HG03064 (cell line): Measurements from ENCODE around the gene TMEM145.
"Not testable (repeated sequence)": the region's sequence is repeated elsewhere in the genome, so short reads cannot be mapped to it uniquely, and the experiment has no call there.

Experiments
- ATAC-seq: cut with Tn5 transposase; IDR thresholded peaks from one replicate; pipeline ENCODE4 v1.9.1; 2021; ENCODE audit warnings: low read depth; ENCODE audit not compliant: unreplicated experiment

The TMEM145 gene

DNA sequence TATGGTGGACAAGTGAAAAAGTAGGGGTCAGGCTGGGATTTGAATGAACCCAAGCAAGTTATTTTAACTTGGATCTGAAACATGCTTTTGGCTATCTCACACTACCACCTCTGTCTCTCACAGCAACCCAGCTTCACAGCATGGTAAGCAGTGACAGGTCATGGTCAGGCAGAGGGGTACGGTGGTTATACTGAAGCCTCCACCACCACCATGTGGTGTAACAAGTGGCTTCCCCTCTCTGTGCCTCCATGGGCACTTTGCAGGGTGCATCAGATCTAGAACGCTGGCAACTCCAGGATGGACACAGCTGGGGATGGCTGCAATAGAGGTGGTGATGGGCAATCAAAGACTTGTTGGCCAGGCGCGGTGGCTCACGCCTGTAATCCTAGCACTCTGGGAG is 739 bp upstream of the TMEM145 start:
- no peak for ATAC-seq

DNA sequence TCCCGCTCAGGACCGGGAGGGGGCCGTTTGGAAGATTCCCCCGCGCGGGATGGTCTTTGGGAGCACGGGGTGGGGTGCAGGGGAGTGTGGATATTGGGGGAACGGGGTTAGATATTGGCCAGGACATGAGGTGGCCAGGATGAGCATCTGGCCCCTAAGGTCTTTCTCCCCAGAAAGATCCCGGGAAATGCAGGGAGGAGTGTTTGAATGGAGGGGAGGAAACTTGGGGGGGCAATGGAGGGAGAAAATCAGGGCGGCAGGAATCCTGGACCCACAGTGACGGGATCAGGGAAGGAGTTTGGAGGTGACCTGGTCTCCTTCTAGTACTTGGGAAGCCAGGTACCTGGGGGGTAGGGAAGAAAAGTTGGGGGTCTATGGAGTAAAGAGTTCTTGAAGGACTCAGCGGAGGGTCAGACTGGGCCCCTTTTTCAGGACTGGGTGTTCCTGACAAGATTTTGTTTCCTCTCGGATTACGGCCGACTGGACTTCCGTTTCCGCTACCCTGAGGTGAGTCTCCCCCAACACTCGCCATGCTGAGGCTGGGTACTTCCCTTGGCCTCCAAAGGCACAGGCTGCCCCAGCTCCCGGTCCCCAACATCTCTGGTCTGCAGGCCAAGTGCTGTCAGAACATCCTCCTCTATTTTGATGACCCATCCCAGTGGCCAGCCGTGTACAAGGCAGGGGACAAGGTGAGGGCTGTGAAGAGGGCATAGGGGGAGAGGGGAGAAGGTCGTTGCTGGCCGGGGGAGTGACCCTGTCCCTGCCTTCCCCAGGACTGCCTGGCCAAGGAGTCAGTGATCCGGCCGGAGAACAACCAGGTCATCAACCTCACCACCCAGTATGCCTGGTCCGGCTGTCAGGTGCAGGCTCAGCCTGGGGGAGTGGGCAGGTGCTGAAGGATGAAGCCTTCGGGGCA is 989 bp downstream of the TMEM145 start:
- ATAC-seq: no peak

DNA sequence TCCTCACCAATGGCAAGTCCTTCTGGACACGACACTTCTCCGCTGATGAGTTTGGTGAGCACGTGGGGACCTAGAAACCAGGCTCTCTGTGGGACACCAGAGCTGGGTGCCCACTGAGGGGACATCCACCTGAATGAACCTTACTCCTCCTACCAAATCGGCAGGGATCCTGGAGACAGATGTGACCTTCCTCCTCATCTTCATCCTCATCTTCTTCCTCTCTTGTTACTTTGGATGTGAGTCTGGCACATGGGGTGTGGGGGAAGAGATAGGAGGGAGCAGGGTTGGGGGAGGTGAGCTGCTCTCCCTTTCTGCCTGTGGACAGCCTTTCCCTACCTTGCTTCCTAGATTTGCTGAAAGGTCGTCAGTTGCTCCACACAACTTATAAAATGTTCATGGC is 1.9 kb downstream of the TMEM145 start:
- no peak for ATAC-seq

DNA sequence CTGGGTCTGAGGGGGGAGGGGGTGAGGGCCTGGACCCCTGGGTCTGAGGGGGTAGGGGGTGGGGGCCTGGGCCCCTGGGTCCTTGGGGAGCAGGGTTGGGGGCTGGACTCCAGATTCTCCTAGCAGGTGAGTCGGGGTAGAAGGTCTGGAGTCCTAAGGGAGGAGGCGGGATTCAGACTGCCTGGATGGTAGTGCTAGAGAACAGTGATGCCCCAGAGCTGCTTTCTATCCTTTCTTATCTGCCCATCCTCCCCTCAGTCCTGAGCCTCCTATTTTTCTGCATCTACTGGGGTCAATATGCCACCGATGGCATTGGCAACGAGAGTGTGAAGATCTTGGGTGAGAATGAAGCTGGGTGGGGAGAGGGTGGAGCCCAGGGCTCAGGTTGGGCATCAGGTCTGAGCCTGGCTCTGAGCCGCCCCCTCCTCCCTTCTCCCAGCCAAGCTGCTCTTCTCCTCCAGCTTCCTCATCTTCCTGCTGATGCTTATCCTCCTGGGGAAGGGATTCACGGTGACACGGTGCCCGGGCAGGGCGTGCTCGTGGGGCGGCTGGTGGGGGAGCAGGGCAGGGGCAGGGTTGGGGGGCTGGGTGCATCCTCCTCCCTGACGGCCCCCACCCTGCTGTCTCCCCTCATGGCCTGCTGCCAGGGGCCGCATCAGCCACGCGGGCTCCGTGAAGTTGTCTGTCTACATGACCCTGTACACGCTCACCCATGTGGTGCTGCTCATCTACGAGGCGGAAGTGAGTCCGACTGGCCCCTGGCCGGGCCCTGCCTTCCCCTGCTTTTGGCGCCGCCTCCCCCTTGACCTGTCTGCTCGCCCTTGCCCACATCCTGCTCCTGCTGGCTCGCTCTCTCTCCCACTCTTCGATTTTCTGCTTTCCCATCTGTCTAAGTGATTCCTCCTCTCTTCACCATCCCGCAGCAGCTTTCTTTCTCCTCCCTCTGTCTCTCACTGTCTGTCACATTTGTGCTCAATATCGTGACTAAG is 3.4 kb downstream of the TMEM145 start:
- no peak for ATAC-seq

DNA sequence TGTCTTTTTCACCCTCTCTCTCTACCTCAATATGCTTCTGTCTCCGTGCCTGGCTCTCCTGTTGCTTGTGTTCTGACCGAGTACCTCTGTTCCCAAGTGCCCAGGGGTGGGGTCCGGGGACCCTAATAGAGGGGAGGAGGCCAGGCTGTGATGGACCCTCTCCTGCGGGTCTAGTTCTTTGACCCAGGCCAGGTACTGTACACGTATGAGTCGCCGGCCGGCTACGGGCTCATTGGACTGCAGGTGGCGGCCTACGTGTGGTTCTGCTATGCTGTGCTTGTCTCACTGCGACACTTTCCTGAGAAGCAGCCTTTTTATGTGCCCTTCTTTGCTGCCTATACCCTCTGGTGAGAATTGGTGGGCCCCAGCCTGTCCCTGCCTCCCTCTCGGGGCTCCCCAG is 4.4 kb downstream of the TMEM145 start:
- ATAC-seq: no peak

DNA sequence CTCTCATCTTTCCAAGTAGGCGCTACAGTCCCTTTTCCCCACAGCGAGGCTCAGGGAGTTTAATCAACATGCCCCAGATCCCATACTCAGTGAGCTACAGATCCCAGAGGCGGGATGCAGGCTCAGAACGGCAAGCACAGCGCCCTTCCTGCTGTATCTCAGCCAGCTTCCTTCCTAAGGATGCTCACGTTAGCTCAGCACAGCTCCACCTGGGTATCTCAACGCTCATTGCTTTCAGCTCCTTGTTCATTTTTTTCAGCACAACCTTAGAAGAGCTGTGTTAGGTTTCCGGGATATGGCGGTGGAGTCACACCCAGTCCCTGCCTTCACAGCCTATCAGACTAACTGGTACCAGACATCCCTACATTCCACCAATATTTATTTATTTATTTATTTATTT is 9.2 kb downstream of the TMEM145 start:
- ATAC-seq: no peak

DNA sequence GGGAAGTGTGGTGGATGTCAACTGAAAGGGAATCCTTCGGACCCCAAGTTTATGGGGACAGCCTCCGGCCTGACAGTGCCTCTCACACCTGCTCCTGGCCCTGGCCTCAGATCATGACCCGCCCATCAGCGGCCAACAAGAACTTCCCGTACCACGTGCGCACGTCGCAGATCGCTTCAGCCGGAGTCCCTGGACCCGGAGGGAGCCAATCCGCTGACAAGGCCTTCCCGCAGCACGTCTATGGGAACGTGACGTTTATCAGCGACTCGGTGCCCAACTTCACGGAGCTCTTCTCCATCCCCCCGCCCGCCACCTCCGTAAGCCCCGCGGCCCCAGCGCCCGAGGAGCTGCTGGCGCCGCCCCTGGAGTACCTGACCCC is 10.4 kb downstream of the TMEM145 start:
- no peak for ATAC-seq

DNA sequence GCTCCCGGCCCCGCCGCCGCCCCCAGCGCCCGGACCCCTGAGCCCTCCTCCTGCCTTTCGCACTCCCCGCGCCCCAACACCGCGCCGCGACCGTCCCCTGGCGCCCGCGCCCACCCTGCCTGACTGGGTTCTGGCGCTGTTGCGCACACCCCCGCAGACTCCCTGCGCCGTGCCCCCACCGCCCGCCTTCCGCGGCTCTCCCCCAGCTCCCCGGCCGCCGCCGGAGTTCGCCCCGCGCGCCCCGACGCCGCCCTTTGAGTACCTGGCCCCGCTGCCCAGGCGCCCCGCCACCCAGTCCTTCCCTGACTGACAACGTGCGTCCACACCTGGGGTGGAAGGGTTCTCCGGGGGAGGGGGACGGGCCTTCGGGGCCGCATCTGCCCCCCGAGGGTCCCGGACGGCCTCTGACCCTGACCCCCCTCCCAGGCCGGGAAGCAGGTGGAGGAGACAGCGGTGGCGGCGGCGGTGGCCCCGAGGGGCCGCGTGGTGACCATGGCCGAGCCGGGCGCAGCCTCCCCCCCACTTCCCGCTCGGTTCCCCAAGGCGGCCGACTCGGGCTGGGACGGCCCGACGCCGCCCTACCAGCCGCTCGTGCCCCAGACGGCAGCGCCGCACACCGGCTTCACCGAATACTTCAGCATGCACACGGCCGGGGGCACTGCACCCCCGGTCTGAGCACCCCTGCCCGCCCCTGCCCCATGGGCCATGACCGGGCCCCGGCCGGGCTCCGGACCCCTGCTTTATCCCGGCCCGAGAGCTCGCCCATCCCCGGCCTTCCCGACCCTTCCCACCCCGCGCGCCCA is 10.9 kb downstream of the TMEM145 start:
- no peak for ATAC-seq

DNA sequence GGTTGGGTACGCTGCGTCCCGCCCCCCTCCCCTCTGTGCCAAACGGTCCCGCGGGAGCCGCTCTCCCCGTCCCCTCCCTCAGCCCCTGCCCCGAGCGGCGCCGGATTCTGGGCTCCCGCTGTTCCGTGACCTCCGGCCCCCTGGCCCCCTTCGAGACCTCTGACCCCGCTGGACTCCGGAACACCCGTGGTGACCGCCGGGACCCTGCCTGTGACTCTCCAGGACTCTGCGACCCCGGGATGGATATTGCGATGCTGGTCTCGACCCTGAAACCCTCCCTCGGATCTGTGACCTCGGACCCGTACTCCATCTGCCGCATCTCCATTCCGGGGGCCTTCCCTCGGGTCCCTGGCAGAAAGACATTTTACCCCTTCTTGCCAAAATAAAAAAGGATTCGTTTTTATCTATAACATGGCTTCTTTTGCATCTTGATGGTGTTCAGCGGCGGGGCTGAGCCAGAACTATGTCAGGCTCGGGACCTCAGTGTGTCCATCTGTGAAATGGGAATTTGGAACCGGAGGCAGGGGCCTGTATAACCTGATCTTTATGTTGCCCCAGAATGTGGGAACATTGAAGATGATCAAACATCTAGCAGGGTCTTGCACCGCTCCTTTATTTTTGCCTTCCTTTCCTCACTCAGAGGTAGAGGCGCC is 11.7 kb downstream of the TMEM145 start:
- ATAC-seq: no peak

DNA sequence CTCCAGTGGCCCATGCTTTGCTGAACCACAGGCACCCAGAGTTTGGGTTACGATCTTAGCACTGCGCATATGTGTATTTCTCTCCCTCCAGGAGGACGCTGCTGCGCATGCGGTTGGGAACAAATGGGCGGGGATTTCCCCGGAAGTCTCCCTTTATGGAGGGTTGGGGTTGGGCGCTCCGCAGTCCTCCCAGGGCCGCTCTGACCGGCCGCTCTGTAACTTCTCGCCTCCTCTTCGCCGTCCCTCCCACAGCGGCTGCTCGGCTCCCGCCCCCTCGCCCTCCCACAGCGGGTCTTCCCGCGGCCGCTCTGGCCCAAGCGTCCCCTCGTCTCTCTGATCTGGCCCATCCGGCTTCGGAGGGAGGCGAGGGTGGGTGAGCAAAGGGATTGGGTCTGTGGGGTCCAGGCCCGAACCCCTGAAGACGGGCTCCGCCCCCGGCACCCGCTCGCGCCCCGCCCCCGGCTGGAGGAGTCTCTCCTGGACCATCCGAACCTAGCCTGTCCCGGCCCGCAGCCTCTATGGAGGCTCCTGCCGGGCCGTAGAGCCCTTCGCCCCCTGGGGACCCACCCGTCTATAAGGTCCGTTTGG is 12.3 kb downstream of the TMEM145 start, which contains the start of gene MEGF8:
Gene MEGF8 (plus strand): TSS at position 328 of the 588 bp plus-strand sequence. CDS start 609 bp downstream, outside the sequence.
- ATAC-seq: peak; percentile 87

DNA sequence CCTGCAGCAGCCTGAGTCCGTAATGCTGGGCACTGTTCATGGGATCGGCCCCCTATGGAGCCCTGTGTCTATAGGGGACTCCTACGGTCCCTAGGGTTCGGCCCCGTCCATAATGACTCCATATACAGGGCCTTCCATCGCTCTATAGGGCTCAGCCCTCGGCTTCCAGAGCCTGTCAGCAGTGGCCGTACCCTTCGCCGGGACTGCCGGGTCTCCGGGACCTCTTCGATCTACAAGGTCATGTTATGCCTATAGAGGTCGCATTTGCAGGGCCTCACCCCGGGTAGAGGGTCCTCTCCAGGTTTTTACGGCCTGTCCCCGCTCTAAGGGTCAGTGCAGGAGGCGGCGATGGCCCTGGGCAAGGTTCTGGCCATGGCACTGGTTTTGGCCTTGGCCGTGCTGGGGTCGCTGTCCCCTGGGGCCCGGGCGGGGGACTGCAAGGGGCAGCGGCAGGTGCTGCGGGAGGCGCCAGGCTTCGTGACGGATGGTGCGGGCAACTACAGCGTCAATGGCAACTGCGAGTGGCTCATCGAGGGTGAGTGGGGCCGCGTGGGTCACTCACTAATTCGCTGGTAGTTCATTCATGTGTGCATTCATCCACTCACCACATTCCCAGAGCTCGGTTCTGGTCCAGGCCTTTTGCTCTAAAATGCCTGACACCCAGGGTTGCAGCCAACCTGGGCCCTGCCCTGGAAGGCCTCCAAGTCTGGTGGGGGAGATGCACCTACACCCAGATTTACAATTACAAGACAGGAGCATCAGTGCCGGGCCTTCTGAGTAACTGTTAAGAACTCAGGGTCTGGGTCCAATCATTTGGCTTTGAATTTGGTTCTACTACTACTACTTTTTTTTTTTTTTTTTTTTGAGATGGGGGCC is 13.0 kb downstream of the TMEM145 start:
- peak; percentile 12 for ATAC-seq

DNA sequence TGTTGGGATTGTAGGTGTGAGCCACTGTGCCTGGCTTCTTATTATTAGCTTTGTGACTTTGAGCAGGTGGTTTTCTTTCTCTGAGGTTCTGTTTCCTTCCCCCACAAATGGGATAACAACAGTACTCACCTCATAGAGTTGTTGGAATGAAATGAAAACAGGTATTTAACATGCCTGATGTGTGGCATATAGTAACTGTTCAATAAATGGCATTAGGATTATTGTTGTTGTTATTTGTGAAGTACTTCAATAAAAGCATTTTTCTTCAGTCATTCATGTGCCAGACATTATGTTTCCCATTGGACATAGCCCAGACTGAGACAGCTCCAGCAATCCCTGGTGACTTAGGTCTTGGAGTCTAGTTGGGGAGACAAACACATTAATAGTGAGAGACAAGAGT is 13.9 kb downstream of the TMEM145 start:
- ATAC-seq: no peak

DNA sequence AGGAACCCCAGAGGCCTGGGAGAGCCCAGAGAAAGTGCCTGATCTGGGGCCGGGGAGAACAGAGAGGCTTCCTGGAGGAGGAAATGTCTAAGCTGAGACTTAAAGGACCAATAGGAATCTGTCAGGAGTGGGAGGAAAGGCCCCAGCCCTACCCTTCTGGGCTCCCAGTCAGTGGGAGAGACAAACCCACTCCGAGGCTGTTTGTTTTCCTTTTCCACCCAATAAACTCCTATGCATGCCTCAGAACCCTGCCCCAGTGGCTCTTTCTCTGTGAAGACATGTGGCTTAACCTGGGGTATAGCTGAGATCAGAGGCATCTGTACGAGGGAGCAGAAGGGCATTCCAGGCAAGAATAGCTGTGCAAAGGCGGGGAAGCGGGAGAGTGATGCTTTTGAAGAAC is 14.3 kb downstream of the TMEM145 start:
- no peak for ATAC-seq

DNA sequence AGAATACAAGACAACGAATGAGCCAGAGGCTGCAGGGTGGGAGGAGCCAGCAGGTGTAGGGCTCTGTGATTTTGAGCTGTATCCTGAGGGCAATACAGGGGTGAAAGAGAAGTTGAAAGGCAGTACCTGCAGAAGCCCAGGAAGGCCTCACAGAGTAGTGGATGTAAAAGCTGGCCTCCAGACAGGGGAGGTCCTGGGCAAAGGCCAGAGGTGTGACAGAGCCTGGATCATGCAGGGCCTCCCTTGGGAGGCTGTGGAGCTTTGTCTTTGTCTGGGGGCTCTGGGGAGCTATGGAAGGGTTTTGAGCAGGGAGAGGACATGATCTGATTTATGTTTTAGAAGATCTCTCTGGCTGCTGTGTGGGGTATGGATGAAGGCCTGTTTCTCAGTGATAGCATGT is 15.0 kb downstream of the TMEM145 start:
- ATAC-seq: no peak

DNA sequence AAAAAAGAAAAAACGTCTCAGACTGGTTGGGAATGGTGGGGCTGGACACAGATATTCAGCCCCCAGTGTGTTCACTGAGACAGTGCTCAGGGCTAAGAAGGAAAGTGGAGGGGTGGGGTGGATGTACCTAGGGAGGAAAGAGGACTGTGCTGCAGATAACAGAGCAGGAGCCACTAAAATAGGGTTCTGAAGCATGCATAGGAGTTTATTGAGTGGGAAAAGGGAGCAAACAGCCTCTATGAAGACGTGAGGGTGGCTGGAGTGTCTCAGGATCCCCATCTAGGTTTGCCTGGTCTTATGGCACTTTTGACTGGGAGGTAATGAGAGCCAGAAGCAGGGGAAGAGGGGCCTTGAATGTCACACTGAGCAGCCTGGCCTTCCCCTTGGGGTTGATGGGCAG is 15.7 kb downstream of the TMEM145 start:
- no peak for ATAC-seq

DNA sequence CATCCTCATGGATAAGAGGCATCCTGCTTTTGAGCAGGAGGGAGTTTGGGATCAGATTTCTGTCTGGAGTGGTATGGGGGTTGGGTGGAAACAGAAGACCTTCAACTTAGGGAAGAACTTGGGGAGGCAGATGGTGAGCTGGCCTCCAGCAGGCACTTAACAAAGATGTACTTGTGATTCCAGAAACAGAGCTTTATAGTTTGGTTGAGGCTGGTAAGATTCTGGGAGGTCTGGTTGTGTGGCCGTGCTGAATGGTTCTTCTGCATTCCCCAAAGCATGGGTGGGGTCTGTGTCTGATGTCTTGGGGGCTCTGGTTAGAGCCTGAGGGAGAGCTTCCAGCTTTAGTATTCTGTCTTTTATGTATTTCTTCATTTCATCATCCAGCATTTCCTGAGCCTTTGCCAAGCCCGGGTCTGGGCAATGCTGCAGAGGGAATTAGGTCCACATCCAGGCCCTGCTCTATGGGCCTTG is 17.2 kb downstream of the TMEM145 start:
- ATAC-seq: no peak

DNA sequence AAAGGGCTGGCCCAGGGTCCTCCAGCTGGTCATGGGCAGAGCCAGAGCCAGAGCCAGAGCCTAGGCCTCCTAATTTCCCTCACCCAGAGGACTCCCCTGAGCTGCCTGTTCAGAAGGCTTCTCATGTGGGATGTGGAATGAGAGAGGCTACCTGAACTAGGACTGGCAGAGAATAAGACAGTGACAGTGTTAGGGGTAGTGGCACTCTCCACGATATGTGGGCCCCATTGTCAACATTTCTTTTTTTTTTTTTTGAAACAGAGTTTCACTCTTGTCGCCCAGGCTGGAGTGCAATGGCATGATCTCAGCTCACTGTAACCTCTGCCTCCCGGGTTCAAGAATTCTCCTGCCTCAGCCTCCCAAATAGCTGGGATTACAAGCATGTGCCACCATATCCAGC is 18.2 kb downstream of the TMEM145 start:
- not testable (repeated sequence) for ATAC-seq

DNA sequence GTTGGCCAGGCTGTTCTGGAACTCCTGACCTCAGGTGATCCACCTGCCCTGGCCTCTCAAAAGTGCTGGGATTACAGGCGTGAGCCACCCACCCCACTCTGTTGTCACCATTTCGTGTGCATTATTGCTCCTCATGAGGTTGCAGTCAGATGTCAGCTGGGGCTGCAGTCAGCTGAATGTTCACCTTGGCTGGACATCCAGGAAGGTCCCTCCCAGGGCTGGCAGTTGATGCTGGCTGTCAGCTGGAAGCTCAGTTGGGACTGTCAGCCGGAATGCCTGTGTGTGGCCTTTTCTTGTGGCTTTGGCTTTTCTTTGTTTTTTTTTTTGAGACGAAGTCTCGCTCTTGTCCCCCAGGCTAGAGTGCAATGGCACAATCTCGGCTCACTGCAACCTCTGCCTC is 18.9 kb downstream of the TMEM145 start:
- ATAC-seq: no peak

DNA sequence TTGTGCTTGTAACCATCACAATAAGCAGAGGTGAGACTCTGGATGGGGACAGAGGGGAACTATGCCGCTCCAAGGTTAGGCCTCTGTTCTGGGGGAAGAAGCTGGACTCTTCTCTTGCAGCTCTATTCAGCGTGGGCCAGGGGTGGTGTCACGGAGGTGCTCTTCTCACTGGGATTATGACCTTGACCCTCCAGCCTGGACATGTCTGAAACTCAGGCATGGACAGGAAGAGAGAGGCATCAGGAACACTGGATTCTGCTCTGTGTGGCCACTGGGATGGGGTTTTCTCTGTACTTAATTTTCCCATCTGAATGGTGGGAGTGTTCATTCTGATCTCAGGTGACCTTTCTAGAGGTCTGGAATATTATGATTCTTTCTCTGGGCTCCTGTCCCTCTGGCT is 19.9 kb downstream of the TMEM145 start:
- no peak for ATAC-seq
